Choroid plexus epithelial cell (primary cell): ENCODE measurements around the gene PPP1CA.

Source experiments
- DNase-seq: peaks from one replicate; pipeline ENCODE4 v3.0.0-alpha.2; 2010; ENCODE audit warnings: low read depth
- H3K4me3 ChIP-seq: 2 replicates; pipeline ENCODE4 v1.5.1; 2011; ENCODE audit warnings: low read depth, mild to moderate bottlenecking, control low read depth, low read length, moderate library complexity
- CTCF ChIP-seq: conservative IDR thresholded peaks from 2 replicates; pipeline ENCODE4 v1.5.1; 2011; ENCODE audit warnings: low read depth, mild to moderate bottlenecking, control low read depth, inconsistent platforms, low read length, moderate library complexity

Gene PPP1CA

GRCh38 chr11:67408437-67409200 lies 7.0 kb upstream of the PPP1CA start:
- TF ChIP-seq CTCF: no peak
- H3K4me3 ChIP-seq: no peak overlapping the region
- no peak for DNase-seq

GRCh38 chr11:67407688-67408163 lies 6.1 kb upstream of the PPP1CA start:
- no peak for DNase-seq
- H3K4me3 ChIP-seq: no peak overlapping the region
- TF ChIP-seq CTCF: no peak

GRCh38 chr11:67406969-67407687 lies 5.5 kb upstream of the PPP1CA start:
- H3K4me3 ChIP-seq: no peak overlapping the region
- DNase-seq: no peak
- TF ChIP-seq CTCF: no peak

GRCh38 chr11:67406420-67406968 lies 4.8 kb upstream of the PPP1CA start:
- DNase-seq: no peak
- H3K4me3 ChIP-seq: no peak overlapping the region
- no peak for TF ChIP-seq CTCF

GRCh38 chr11:67405688-67406339 lies 4.2 kb upstream of the PPP1CA start:
- no peak for DNase-seq
- no peak overlapping the region for H3K4me3 ChIP-seq
- TF ChIP-seq CTCF: no peak

GRCh38 chr11:67405196-67405567 lies 3.5 kb upstream of the PPP1CA start:
- DNase-seq: no peak
- TF ChIP-seq CTCF: no peak
- no peak overlapping the region for H3K4me3 ChIP-seq
